GM21576 (cell line): ENCODE measurements around the gene HDAC5.
"Not testable (repeated sequence)": the region's sequence is repeated elsewhere in the genome, so short reads cannot be mapped to it uniquely, and the experiment has no call there.

Experiments used
- ATAC-seq: cut with Tn5 transposase; IDR thresholded peaks from one replicate; pipeline ENCODE4 v1.9.1; 2021; ENCODE audit warnings: mild to moderate bottlenecking, moderate library complexity; ENCODE audit not compliant: unreplicated experiment

The HDAC5 gene

GRCh38 chr17:44112284-44113280, 10.9 kb downstream of the HDAC5 start:
- no peak for ATAC-seq

DNA sequence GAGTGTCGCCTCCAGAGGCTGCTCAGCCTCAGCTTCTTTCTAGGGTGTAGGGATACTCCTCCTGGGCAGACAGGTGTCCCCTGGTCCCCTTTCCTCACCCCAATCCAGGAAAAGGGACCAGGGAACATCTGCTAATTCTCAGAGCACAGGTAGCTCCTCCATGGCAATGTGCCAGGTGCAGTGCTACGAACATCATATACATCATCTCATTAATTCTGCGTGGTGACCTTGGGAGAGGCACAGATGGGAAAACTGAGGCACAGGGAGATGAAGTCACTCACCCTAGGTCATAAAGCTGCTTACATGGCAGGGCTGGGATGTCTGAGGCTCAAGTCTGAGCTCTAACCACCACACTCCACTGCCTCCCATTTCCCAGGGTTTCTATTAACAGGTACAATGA, 11.7 kb downstream of the HDAC5 start:
- no peak for ATAC-seq

GRCh38 chr17:44110823-44111633, 12.4 kb downstream of the HDAC5 start:
- peak; percentile 54 for ATAC-seq

- no peak for ATAC-seq
These were observed 13.3 kb downstream of the HDAC5 start for GRCh38 chr17:44110011-44110686.

- no peak for ATAC-seq
These were observed 14.2 kb downstream of the HDAC5 start for GRCh38 chr17:44109312-44109630.

GRCh38 chr17:44108440-44109311, 14.8 kb downstream of the HDAC5 start:
- no peak for ATAC-seq

DNA sequence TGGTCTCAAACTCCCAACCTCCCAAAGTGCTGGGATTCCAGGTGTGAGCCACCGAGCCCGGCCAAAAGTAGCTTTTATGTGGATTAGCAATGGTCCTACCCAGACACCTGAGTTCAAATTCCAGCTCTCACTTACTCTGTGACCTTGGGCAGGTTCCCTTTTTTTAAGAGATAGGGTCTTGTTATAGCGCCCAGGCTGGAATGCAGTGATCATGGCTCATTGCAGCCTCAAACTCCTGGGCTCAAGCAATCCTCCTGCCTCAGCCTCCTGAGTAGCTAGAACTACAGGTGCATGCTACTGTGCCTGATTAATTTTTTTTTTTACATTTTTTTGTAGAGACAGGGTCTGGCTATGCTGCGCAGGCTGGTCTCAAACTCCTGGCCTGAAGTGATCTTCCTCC, 16.6 kb downstream of the HDAC5 start:
- ATAC-seq: no peak

GRCh38 chr17:44105941-44106340, 17.5 kb downstream of the HDAC5 start:
- no peak for ATAC-seq

GRCh38 chr17:44105483-44105882, 18.0 kb downstream of the HDAC5 start:
- no peak for ATAC-seq

GRCh38 chr17:44102849-44103622, 20.4 kb downstream of the HDAC5 start:
- no peak for ATAC-seq

GRCh38 chr17:44101858-44102257, 21.6 kb downstream of the HDAC5 start:
- not testable (repeated sequence) for ATAC-seq

DNA sequence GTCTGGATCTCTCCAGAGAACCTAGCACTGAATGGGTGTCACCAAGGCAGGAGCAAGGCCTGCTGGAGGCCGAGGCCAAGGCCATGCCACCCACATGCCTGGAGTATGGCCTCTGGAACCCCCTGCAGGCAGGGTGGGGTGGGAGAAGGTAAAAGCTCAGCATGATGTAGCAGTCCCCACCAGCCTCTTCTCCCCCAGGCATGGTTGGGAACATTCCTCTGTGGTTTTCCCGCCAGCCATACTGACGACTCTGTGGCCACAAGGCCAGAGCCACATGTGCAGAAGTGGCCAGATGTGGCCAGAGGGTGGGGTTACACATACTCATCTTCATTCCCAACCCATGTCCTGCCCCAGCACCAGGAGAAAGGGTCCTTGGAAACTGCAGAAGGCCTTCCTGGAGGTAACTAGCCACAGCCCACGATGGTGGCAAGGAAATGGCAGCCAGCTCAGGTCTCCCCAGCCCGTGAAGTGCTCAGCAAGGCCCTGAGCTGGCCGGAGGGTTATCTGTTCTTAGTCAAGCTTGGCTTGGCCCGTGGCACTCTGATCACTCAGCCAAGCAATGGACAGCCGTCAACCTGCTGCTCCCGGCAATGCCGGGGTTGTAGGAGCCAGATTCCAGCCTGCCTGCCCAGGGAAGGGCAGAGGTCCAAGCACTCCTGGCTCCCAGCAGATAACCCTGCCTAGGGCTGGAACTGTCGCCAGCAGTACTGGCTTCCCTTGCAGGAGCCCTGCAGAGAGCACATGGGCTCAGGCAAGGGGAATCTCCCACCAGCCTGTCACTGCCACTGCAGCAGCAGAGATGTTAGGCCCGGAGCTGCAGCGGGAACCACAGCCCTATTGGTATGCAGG, 26.1 kb downstream of the HDAC5 start:
- ATAC-seq: no peak

DNA sequence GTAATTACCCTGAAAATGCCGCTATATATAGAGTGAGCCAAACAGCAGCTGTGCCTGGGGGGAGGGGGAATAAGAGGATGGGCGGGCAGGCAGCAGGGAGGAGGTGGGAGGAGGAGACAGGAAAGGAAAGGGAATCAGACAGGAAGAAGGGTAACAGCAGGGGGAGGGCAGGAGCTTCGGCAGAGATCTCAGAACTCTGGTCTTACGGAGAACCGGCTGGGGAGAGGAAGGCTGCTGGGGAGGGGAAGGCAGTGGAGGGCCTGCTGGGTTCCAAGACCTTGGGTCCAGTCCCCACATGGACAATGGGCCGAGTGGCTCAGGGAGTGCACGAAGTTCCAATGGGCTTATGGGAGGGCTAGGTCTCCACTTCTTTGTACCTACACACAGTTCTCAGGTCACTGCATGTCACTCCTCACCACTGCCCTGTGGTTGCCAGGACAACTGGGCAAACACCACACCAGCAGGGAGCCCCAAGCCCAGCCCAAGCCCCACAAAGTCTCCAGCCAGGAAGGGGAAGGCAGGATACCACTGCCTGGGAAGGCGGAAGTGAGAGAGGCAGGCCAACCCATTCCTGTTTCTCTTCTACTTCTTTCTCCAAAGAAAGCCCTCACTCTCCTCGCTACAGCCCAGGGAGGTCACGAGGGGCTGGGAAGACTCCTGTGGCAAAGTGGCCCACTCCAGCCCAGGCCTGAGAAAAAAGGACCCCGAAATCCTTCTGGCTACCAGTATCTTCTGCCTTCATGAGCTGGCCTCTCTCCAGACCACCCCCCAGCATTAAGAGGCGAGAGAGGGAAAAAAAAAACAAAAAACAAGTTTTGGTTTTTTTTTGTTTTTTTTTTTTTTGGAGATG, 27.6 kb downstream of the HDAC5 start:
- ATAC-seq: no peak

- ATAC-seq: no peak
These were observed 28.1 kb downstream of the HDAC5 start for GRCh38 chr17:44095388-44095646.

DNA sequence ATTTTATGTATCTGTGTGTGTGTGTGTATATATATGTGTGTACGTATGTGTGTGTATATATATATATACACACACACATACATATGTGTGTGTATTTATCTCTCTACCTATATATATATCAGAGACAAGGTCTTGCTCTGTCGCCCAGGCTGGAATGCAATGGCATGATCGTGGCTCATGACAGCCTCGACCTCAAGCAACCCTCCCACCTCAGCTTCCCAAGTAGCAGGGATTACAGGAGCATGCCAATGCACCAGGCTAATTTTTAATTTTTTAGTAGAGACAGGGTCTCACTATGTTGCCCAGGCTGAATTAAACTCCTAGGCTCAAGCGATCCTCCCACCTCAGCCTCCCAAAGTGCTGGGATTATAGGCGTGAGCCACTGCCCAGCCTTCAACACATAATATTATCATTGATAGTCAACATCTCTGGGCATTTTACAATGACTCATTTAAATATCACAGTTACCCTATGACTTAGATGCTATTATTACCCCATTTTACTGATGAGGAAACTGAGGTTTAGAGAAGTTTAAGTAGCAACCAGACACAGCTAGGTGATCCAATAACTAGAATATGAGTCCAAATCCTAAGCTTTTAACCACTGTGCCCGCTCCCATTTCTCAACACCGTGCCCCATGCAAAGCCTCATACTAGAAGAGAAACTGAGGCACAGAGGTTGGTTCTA, 28.6 kb downstream of the HDAC5 start:
- no peak for ATAC-seq

DNA sequence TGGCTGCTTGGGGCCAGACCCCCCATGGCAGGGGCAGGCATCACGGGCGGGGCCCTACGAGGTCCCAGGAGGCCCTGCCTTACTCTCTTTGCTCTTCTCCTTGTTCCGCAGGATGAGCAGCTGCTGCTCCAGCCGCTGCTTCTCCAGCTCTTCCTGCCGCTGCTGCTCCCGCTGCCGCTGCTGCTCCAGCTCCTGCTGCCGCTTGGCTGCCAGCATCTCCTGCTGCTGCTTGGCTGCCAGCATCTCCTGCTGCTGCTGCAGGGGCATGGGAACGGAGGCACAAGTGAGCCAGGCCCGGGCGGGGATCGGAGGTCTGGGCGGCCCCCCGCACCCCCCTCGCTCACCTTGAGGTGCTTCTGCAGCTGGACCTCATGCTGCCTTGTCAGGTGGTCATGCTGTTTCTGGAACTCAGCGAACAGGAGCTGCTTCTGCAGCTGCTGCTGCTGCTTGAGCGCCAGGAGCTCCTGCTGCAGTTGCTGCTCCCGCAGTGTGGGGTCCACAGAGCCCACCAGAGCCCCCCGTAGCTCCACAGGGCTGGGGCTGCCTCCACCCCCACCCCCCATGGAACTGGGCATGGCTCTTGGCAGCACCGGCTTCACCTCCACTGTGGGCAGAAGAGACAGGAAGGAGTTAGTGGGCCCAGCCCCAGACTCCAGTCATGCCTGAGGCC, 30.1 kb downstream of the HDAC5 start:
- no peak for ATAC-seq

GRCh38 chr17:44092051-44092450, 31.4 kb downstream of the HDAC5 start:
- no peak for ATAC-seq
